IMR-90 (cell line): ENCODE data around the gene BRWD1. TPM values are rescaled to one million over a fixed set of nuclear protein-coding genes. Genes with fewer than 3 reads are reported as not detected.

Experiments used
- ATAC-seq: fragments of 200-7000 bp; cut with Tn5 transposase; 2 replicates; pipeline ENCODE4 v1.9.1; 2020; ENCODE audit warnings: low read depth, mild to moderate bottlenecking, moderate library complexity
- BruUV-seq: library from RNA; stranded (reverse); fragments of 400-500 nt; replicated peaks from 2 replicates; lab custom pipeline; 2021; lab: Mats Ljungman, UMichigan
- CTCF ChIA-PET: fragments of 300-600 bp; formaldehyde crosslinking; extraction: SDS; loops from one replicate; lab custom pipeline; 2021; ENCODE audit warnings: antibody characterized with exemption; lab: Yijun Ruan, JAX
- POLR2A ChIA-PET: fragments of 300-600 bp; sonication (Branson Sonifier 250); formaldehyde crosslinking; loops from one replicate; lab custom pipeline; 2022; ENCODE audit warnings: antibody characterized with exemption; ENCODE audit not compliant: unreplicated experiment; lab: Charles Lee
- DNase-seq: peaks from one replicate; pipeline ENCODE4 v3.0.0; 2013
- H2AFZ ChIP-seq: replicated peaks from 2 replicates; pipeline ENCODE3; 2013; ENCODE audit warnings: low read length, mild to moderate bottlenecking; ENCODE audit not compliant: poor library complexity
- H2AK5ac ChIP-seq: 2 replicates; pipeline ENCODE4 v1.6.1; 2013; ENCODE audit warnings: low read depth, low read length, inconsistent platforms
- H2AK9ac ChIP-seq: replicated peaks from 2 replicates; pipeline ENCODE3; 2013; ENCODE audit warnings: mild to moderate bottlenecking, low read depth, low read length, moderate library complexity; ENCODE audit not compliant: poor library complexity
- H2BK120ac ChIP-seq: 2 replicates; pipeline ENCODE4 v1.6.1; 2013; ENCODE audit warnings: low read depth, low read length, inconsistent platforms
- H2BK15ac ChIP-seq: 3 replicates; pipeline ENCODE4 v1.6.1; 2013; ENCODE audit warnings: low read depth, low read length, inconsistent platforms
- H2BK20ac ChIP-seq: 2 replicates; pipeline ENCODE4 v1.6.1; 2013; ENCODE audit warnings: low read depth, mild to moderate bottlenecking, inconsistent platforms, low read length, moderate library complexity
- H2BK5ac ChIP-seq: 2 replicates; pipeline ENCODE4 v1.6.1; 2013; ENCODE audit warnings: mild to moderate bottlenecking, low read depth, low read length, inconsistent platforms; ENCODE audit not compliant: poor library complexity, severe bottlenecking
- H3K14ac ChIP-seq: replicated peaks from 2 replicates; pipeline ENCODE4 v1.6.1; 2013; ENCODE audit warnings: low read depth, low read length, inconsistent platforms
- H3K18ac ChIP-seq: 2 replicates; pipeline ENCODE4 v1.6.1; 2013; ENCODE audit warnings: low read depth, low read length, control low read depth
- H3K23ac ChIP-seq: 2 replicates; pipeline ENCODE4 v1.6.1; 2013; ENCODE audit warnings: low read depth, low read length, inconsistent platforms
- H3K27ac ChIP-seq: 2 replicates; pipeline ENCODE4 v1.5.1; 2013; ENCODE audit warnings: mild to moderate bottlenecking, control low read depth, low read length; ENCODE audit not compliant: insufficient read depth
- H3K27me3 ChIP-seq: 2 replicates; pipeline ENCODE4 v1.6.1; 2013; ENCODE audit warnings: low read length; ENCODE audit not compliant: control insufficient read depth, insufficient read depth
- H3K36me3 ChIP-seq: 2 replicates; pipeline ENCODE4 v1.6.1; 2013; ENCODE audit warnings: low read length, mixed read lengths; ENCODE audit not compliant: control insufficient read depth, insufficient read depth
- H3K4ac ChIP-seq: 2 replicates; pipeline ENCODE4 v1.6.1; 2013; ENCODE audit warnings: low read depth, low read length, inconsistent platforms
- H3K4me1 ChIP-seq: 2 replicates; pipeline ENCODE4 v1.6.1; 2013; ENCODE audit warnings: low read length, mixed read lengths; ENCODE audit not compliant: control insufficient read depth, insufficient read depth
- H3K4me2 ChIP-seq: 2 replicates; pipeline ENCODE4 v1.6.1; 2013; ENCODE audit warnings: low read depth, mild to moderate bottlenecking, control low read depth, low read length, moderate library complexity
- H3K4me3 ChIP-seq: 2 replicates; pipeline ENCODE4 v1.5.1; 2013; ENCODE audit warnings: low read depth, mild to moderate bottlenecking, control low read depth, low read length, moderate library complexity; ENCODE audit not compliant: insufficient read depth
- H3K56ac ChIP-seq: 2 replicates; pipeline ENCODE4 v1.6.1; 2013; ENCODE audit warnings: low read length, inconsistent platforms; ENCODE audit not compliant: insufficient read depth; ENCODE audit errors: extremely low read depth
- H3K79me1 ChIP-seq, 2 experiments: 2 replicates each; pipeline ENCODE4 v1.6.1; 2013; ENCODE audit warnings: low read length in 2 of 2, inconsistent platforms in 1 of 2, low read depth in 1 of 2
- H3K9ac ChIP-seq: 2 replicates; pipeline ENCODE4 v1.6.1; 2013; ENCODE audit warnings: low read depth, low read length, control low read depth
- H3K9me1 ChIP-seq: 2 replicates; pipeline ENCODE4 v1.6.1; 2013; ENCODE audit warnings: low read length, inconsistent platforms; ENCODE audit not compliant: insufficient read depth
- H3K9me3 ChIP-seq: 2 replicates; pipeline ENCODE4 v1.6.1; 2013; ENCODE audit warnings: low read length; ENCODE audit not compliant: control insufficient read depth, insufficient read depth
- H4K20me1 ChIP-seq: 2 replicates; pipeline ENCODE4 v1.6.1; 2013; ENCODE audit warnings: low read length, inconsistent platforms; ENCODE audit not compliant: insufficient read depth
- H4K5ac ChIP-seq: 2 replicates; pipeline ENCODE4 v1.6.1; 2013; ENCODE audit warnings: mild to moderate bottlenecking, low read depth, low read length, control low read depth
- H4K8ac ChIP-seq, 2 experiments: 2 replicates each; pipeline ENCODE4 v1.6.1; 2013; ENCODE audit warnings: low read depth in 2 of 2, low read length in 2 of 2, control low read depth in 1 of 2, inconsistent platforms in 1 of 2
- H4K91ac ChIP-seq: 2 replicates; pipeline ENCODE4 v1.6.1; 2013; ENCODE audit warnings: low read depth, low read length, inconsistent platforms; ENCODE audit not compliant: insufficient read depth
- BHLHE40 ChIP-seq: fragments of 150-350 bp; IDR thresholded peaks from 2 replicates; pipeline ENCODE4 v1.6.1; 2016; ENCODE audit warnings: mild to moderate bottlenecking, low read depth, low read length
- CHD1 ChIP-seq: IDR thresholded peaks from 2 replicates; pipeline ENCODE4 v1.6.1; 2012; ENCODE audit warnings: low read depth, low read length, improper control_type of control experiment
- ELK1 ChIP-seq: fragments of 150-350 bp; IDR thresholded peaks from 2 replicates; pipeline ENCODE4 v1.6.1; 2016; ENCODE audit warnings: low read depth, mild to moderate bottlenecking, low read length, moderate library complexity, borderline replicate concordance
- MAZ ChIP-seq: IDR thresholded peaks from 2 replicates; pipeline ENCODE4 v1.6.1; 2012; ENCODE audit warnings: low read depth, mild to moderate bottlenecking, low read length, improper control_type of control experiment, moderate library complexity, borderline replicate concordance
- POLR2A ChIP-seq: IDR thresholded peaks from 2 replicates; pipeline ENCODE4 v1.6.1; 2012; ENCODE audit warnings: mild to moderate bottlenecking, low read depth, low read length
- RCOR1 ChIP-seq: IDR thresholded peaks from 2 replicates; pipeline ENCODE4 v1.6.1; 2012; ENCODE audit warnings: mild to moderate bottlenecking, low read length, improper control_type of control experiment; ENCODE audit not compliant: insufficient replicate concordance
- RFX5 ChIP-seq: IDR thresholded peaks from 2 replicates; pipeline ENCODE4 v1.8.0; 2012; ENCODE audit warnings: low read depth, mild to moderate bottlenecking, low read length, moderate library complexity
- SMC3 ChIP-seq: fragments of 150-350 bp; IDR thresholded peaks from 2 replicates; pipeline ENCODE4 v1.6.1; 2016; ENCODE audit warnings: low read depth, mild to moderate bottlenecking, antibody characterized with exemption, low read length, moderate library complexity
- USF2 ChIP-seq: fragments of 150-350 bp; IDR thresholded peaks from 2 replicates; pipeline ENCODE4 v1.6.1; 2017; ENCODE audit warnings: mild to moderate bottlenecking, antibody characterized with exemption, low read length, low read depth
- WGBS, 2 experiments: methylation state at CpG; one replicate each; pipeline versions ENCODE4 v1.1.5 to v1.1.7; 2013; ENCODE audit warnings: missing lambda C conversion rate in 2 of 2; ENCODE audit not compliant: insufficient read length in 1 of 2; ENCODE audit errors: extremely low coverage in 2 of 2; 5-methylcytosine and 5-hydroxymethylcytosine counted together
- dilution Hi-C: fragments of 300-500 bp; cut with HindIII; formaldehyde crosslinking; loops from one replicate; pipeline ENCODE4 v1.14.3; 2018; ENCODE audit warnings: low sequenced_read_pairs; ENCODE audit not compliant: unreplicated experiment
- in situ Hi-C: fragments of 300-500 bp; cut with MboI; formaldehyde crosslinking; loops from 3 replicates; pipeline ENCODE4 v1.14.3; 2019; ENCODE audit warnings: low sequenced_read_pairs, inconsistent platforms, mixed read lengths
- intact Hi-C: fragments of 100-400 bp; cut with micrococcal nuclease; formaldehyde crosslinking; loops from 2 replicates; pipeline ENCODE4 v1.10.0; 2022
- polyA plus RNA-seq, 3 experiments: library from polyadenylated mRNA; depleted of rRNA; stranded (reverse); fragments of >200 nt; gene quantifications; 2 replicates each; pipeline ENCODE4 v1.2.3, GENCODE V29; 2012; ENCODE audit warnings: low replicate concordance in 1 of 3
- total RNA-seq: library from RNA; depleted of rRNA; stranded (reverse); fragments of >200 nt; gene quantifications from 2 replicates; pipeline ENCODE4 v1.2.3, GENCODE V29; 2012

The BRWD1 gene
- total and polyA plus RNA-seq, 2 of the 4 experiments (the other 2 are of a cell fraction): 6.7 to 28.7 TPM

- Histone ChIP-seq H4K8ac (no peak overlapping the region), H3K56ac (no peak overlapping the region), H3K9ac (no peak overlapping the region), H3K27me3 (no peaks in the 10 kb centered on the region), H4K5ac (no peak overlapping the region), H3K9me3 (no peaks in the 10 kb centered on the region), H2BK120ac (no peak overlapping the region), H3K18ac (no peak overlapping the region), H3K9me1 (no peaks in the 10 kb centered on the region), H3K23ac (no peak overlapping the region), H3K4ac (no peak overlapping the region), H3K27ac (no peak overlapping the region), H3K36me3 (no peaks in the 10 kb centered on the region), H3K14ac (no peak overlapping the region), H4K20me1 (no peaks in the 10 kb centered on the region), H2BK15ac (no peak overlapping the region), H3K4me3 (no peak overlapping the region), H2BK20ac (no peak overlapping the region), H3K4me1 (no peaks in the 10 kb centered on the region), H3K79me1 (no peaks in the 10 kb centered on the region), H2AK9ac (no peak overlapping the region), H4K91ac (no peak overlapping the region), H2AK5ac (no peak overlapping the region), H2BK5ac (no peak overlapping the region), H3K4me2 (no peak overlapping the region), H2AFZ (no peak overlapping the region)
- in situ Hi-C loops: no loop called here
- WGBS, 2 experiments: no CpG with 5 or more reads among the region's 6 CpGs
- ChIA-PET CTCF (no interaction called here), POLR2A (interaction anchor here (0.6 kb wide), 1 partner anchor 16 kb away, joined by 3 read pairs; no protein-coding TSS in a partner anchor)
- intact Hi-C loops: no loop called here
- DNase-seq (no peak), ATAC-seq (no peak)
- TF ChIP-seq RCOR1 (no peak), SMC3 (no peak), BHLHE40 (no peak), USF2 (no peak), MAZ (no peak), CHD1 (no peak), POLR2A (no peak), RFX5 (no peak), ELK1 (no peak)
- dilution Hi-C loops: no loop called here
- no TSS peak for BruUV-seq
Measured at GRCh38 chr21:39330001-39330400, 16.6 kb upstream of the BRWD1 start.
